ENCODE results near the gene CELF2. TPM values are rescaled to one million over a fixed set of nuclear protein-coding genes. Genes with fewer than 3 reads are reported as not detected.
"Not testable (repeated sequence)": the region's sequence is repeated elsewhere in the genome, so short reads cannot be mapped to it uniquely, and the experiment has no call there.

The CELF2 gene
- total RNA-seq, 4 donors from 2014 or later = 8.7 to 28.6 (median 22.9) TPM

- WGBS = 93% methylated on average over 7 of the region's 7 CpGs
- TF ChIP-seq POLR2AphosphoS5 (IDR thresholded peaks at IDR 0.05) = no peak
- TF ChIP-seq, protein P1, sequence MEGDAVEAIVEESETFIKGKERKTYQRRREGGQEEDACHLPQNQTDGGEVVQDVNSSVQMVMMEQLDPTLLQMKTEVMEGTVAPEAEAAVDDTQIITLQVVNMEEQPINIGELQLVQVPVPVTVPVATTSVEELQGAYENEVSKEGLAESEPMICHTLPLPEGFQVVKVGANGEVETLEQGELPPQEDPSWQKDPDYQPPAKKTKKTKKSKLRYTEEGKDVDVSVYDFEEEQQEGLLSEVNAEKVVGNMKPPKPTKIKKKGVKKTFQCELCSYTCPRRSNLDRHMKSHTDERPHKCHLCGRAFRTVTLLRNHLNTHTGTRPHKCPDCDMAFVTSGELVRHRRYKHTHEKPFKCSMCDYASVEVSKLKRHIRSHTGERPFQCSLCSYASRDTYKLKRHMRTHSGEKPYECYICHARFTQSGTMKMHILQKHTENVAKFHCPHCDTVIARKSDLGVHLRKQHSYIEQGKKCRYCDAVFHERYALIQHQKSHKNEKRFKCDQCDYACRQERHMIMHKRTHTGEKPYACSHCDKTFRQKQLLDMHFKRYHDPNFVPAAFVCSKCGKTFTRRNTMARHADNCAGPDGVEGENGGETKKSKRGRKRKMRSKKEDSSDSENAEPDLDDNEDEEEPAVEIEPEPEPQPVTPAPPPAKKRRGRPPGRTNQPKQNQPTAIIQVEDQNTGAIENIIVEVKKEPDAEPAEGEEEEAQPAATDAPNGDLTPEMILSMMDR (IDR thresholded peaks at IDR 0.05) = no peak
- TF ChIP-seq POLR2A (IDR thresholded peaks at IDR 0.05) = no peak
- no peak for TF ChIP-seq EP300 (IDR thresholded peaks at IDR 0.05)
- no peak for DNase-seq (ENCODE audit: low spot score in 2 of 2)
- H3K27ac ChIP-seq = no peak overlapping the region
- no peaks in the 10 kb centered on the region for H3K36me3 ChIP-seq
- H3K9me3 ChIP-seq = no peaks in the 10 kb centered on the region
- H3K27me3 ChIP-seq = no peaks in the 10 kb centered on the region
- no peaks in the 10 kb centered on the region for H3K4me1 ChIP-seq
- no peak overlapping the region for H3K4me3 ChIP-seq
These were observed 345.8 kb downstream of the CELF2 start for GRCh38 chr10:11363497-11363896.

DNA sequence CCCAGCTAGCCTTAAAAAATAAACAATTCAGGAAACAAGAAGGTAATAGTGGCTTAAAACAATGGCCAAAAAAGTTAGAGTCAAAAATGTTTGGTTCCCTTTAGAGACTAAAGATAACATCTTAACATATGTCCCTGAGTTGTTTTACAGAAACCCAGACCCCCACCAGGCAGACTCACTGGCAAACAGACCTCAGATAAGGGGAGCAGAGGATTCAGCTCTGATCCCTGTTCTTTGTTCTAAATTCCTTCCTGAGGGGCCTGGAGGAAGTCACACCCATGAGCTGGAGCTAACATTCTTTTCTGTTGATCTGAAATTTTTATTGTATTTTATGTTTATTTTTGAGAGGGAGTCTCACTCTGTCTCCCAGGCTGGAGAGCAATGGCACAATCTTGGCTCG, 346.6 kb downstream of the CELF2 start:
- no peaks in the 10 kb centered on the region for H3K4me1 ChIP-seq
- no peaks in the 10 kb centered on the region for H3K27me3 ChIP-seq
- no peak overlapping the region for H3K27ac ChIP-seq
- TF ChIP-seq POLR2AphosphoS5 (IDR thresholded peaks at IDR 0.05) (no peak), POLR2A (IDR thresholded peaks at IDR 0.05) (no peak), EP300 (IDR thresholded peaks at IDR 0.05) (no peak)
- TF ChIP-seq, protein P1 (IDR thresholded peaks at IDR 0.05) = no peak
- DNase-seq (ENCODE audit: low spot score in 2 of 2) = no peak
- H3K9me3 ChIP-seq = no peaks in the 10 kb centered on the region
- WGBS = 100% methylated on average over 1 of the region's 1 CpG
- H3K4me3 ChIP-seq = no peak overlapping the region
- H3K36me3 ChIP-seq = no peaks in the 10 kb centered on the region

DNA sequence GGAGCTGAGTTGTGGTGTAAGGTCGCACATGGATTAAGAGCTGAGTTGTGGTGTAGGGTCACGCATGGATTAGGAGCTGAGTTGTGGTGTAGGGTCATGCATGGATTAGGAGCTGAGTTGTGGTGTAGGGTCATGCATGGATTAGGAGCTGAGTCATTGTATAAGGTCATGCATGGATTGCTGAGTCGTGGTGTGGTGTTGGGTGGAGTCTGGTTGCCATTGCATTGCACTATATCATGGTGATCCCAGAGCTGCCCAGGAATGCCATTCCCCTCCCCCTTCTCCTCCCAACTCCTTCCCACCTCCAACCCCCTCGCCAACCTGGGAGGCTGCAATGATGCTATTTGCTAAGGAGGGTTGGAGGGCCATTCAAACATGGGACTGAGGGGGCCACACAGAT, 349.2 kb downstream of the CELF2 start:
- H3K9me3 ChIP-seq; H3K4me3 ChIP-seq; H3K36me3 ChIP-seq; H3K27ac ChIP-seq; DNase-seq (ENCODE audit: low spot score in 2 of 2); H3K4me1 ChIP-seq; H3K27me3 ChIP-seq: not testable (repeated sequence)
- 89% methylated on average over 4 of the region's 4 CpGs for WGBS

GRCh38 chr10:11367505-11367904, 349.8 kb downstream of the CELF2 start:
- Histone ChIP-seq H3K4me3 (no peak overlapping the region), H3K27me3 (no peaks in the 10 kb centered on the region), H3K9me3 (no peaks in the 10 kb centered on the region), H3K4me1 (no peaks in the 10 kb centered on the region), H3K27ac (no peak overlapping the region), H3K36me3 (no peaks in the 10 kb centered on the region)
- TF ChIP-seq EP300 (IDR thresholded peaks at IDR 0.05) = no peak
- TF ChIP-seq POLR2A (IDR thresholded peaks at IDR 0.05) = no peak
- TF ChIP-seq POLR2AphosphoS5 (IDR thresholded peaks at IDR 0.05) = no peak
- TF ChIP-seq, protein P1 (IDR thresholded peaks at IDR 0.05) = no peak
- WGBS = 96% methylated on average over 9 of the region's 9 CpGs
- DNase-seq (ENCODE audit: low spot score in 2 of 2) = no peak

DNA sequence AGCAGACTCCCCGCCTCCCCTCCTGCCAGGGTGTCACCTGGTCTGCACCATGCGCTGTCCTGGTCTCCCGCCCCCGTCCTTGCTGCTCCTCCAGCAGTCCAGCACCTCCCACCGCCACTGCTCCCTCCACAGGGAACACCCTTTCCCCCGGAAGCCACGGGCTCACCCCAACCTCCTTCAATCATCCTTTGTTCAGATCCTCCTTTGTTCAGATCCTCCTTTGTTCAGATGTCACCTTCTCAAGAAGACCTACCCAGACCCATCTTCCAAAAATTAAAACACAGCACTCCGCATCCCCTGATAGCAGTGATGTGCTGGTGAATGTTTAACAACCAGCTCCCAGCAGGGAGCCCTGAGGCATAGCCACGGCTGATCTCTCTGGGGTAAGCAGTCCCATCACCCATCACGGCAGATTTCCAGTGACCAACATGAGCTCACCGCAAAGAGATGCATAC, 356.1 kb downstream of the CELF2 start:
- Histone ChIP-seq H3K27me3 (no peaks in the 10 kb centered on the region), H3K27ac (no peak overlapping the region), H3K4me3 (no peak overlapping the region), H3K36me3 (no peaks in the 10 kb centered on the region), H3K9me3 (no peaks in the 10 kb centered on the region), H3K4me1 (no peaks in the 10 kb centered on the region)
- 82% methylated on average over 11 of the region's 11 CpGs for WGBS
- no peak for TF ChIP-seq POLR2A (IDR thresholded peaks at IDR 0.05)
- no peak for TF ChIP-seq POLR2AphosphoS5 (IDR thresholded peaks at IDR 0.05)
- TF ChIP-seq EP300 (IDR thresholded peaks at IDR 0.05) = no peak
- TF ChIP-seq, protein P1 (IDR thresholded peaks at IDR 0.05) = no peak
- DNase-seq (ENCODE audit: low spot score in 2 of 2) = no peak

DNA sequence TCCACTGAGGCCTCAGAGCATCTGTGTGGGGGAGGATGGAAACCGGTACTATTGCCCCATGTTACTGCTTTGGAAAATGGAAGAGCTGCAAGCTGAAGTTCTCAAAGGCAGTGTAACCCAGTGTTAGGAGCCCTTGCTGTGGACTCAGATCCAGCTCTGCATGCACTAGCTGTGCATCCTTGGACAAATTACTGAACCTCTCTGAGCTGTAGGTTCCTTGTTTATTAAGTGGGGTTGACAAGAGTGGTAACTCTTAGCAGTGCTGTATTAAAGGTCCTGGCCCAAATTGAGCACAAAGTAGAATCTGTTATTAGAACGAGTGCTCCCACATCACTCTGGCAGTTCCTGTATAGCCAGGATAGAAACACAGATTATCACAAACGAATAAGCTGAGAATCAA, 359.6 kb downstream of the CELF2 start:
- WGBS = 85% methylated on average over 2 of the region's 3 CpGs
- H3K36me3 ChIP-seq = no peaks in the 10 kb centered on the region
- H3K4me1 ChIP-seq = no peaks in the 10 kb centered on the region
- TF ChIP-seq, protein P1 (IDR thresholded peaks at IDR 0.05) = no peak
- TF ChIP-seq POLR2A (IDR thresholded peaks at IDR 0.05) (no peak), POLR2AphosphoS5 (IDR thresholded peaks at IDR 0.05) (no peak), EP300 (IDR thresholded peaks at IDR 0.05) (no peak)
- H3K9me3 ChIP-seq = no peaks in the 10 kb centered on the region
- DNase-seq (ENCODE audit: low spot score in 2 of 2) = no peak
- no peaks in the 10 kb centered on the region for H3K27me3 ChIP-seq
- H3K27ac ChIP-seq = no peak overlapping the region
- no peak overlapping the region for H3K4me3 ChIP-seq

Data from suprapubic skin (tissue), 4 donors.